Measurements from ENCODE around the gene MYCBP.

Gene MYCBP

GRCh38 chr1:38819040-38819439, 54.1 kb downstream of the MYCBP start:
- Histone ChIP-seq H3K27ac (no peak overlapping the region), H3K27me3 (peaks cover 39% of the 10 kb centered on the region), H3K36me3 (no peaks in the 10 kb centered on the region), H3K9me3 (no peaks in the 10 kb centered on the region), H3K4me1 (ENCODE audit: control insufficient read depth in 1 of 2, insufficient read depth in 1 of 2, low read depth in 1 of 2, low read length in 1 of 2) (peaks cover 29 to 41% of the 10 kb centered on the region in 2 experiments), H3K4me3 (ENCODE audit: low read depth in 1 of 2, low read length in 1 of 2) (peak overlapping the region; percentile 59 to 70)
- TF ChIP-seq CTCF (IDR thresholded peaks at IDR 0.05): no peak

- Histone ChIP-seq H3K27me3 (peaks cover 43% of the 10 kb centered on the region), H3K36me3 (no peaks in the 10 kb centered on the region), H3K4me3 (ENCODE audit: low read depth in 1 of 2, low read length in 1 of 2) (peak overlapping the region; percentile 59 to 70)
Measured at GRCh38 chr1:38818175-38818976, 54.8 kb downstream of the MYCBP start.

GRCh38 chr1:38817267-38818174, 55.6 kb downstream of the MYCBP start:
- H3K9me3 ChIP-seq: no peaks in the 10 kb centered on the region
- H3K4me1 ChIP-seq (ENCODE audit: control insufficient read depth in 1 of 2, insufficient read depth in 1 of 2, low read depth in 1 of 2, low read length in 1 of 2): peaks cover 20 to 30% of the 10 kb centered on the region in 2 experiments
- no peak overlapping the region for H3K27ac ChIP-seq
- H3K4me3 ChIP-seq (ENCODE audit: low read depth in 1 of 2, low read length in 1 of 2): peak overlapping the region; percentile 59 to 70
- peaks cover 47% of the 10 kb centered on the region for H3K27me3 ChIP-seq
- TF ChIP-seq CTCF (IDR thresholded peaks at IDR 0.05): no peak
- no peaks in the 10 kb centered on the region for H3K36me3 ChIP-seq

More at GRCh38 chr1:38818175-38818976, 54.8 kb downstream of the MYCBP start:
- TF ChIP-seq CTCF (IDR thresholded peaks at IDR 0.05): peak; percentile 73
- H3K9me3 ChIP-seq: no peaks in the 10 kb centered on the region
- H3K4me1 ChIP-seq (ENCODE audit: control insufficient read depth in 1 of 2, insufficient read depth in 1 of 2, low read depth in 1 of 2, low read length in 1 of 2): peaks cover 29 to 39% of the 10 kb centered on the region in 2 experiments
- peak overlapping the region; percentile 6 for H3K27ac ChIP-seq

GRCh38 chr1:38815903-38816627, 57.1 kb downstream of the MYCBP start:
- Histone ChIP-seq H3K4me1 (ENCODE audit: control insufficient read depth in 1 of 2, insufficient read depth in 1 of 2, low read depth in 1 of 2, low read length in 1 of 2) (peaks cover 15 to 24% of the 10 kb centered on the region in 2 experiments), H3K9me3 (no peaks in the 10 kb centered on the region), H3K36me3 (no peaks in the 10 kb centered on the region), H3K4me3 (ENCODE audit: low read depth in 1 of 2, low read length in 1 of 2) (no peak overlapping the region), H3K27me3 (peaks cover 58% of the 10 kb centered on the region), H3K27ac (no peak overlapping the region)
- TF ChIP-seq CTCF (IDR thresholded peaks at IDR 0.05): no peak

- H3K27me3 ChIP-seq: peaks cover 68% of the 10 kb centered on the region
- peaks cover 15 to 24% of the 10 kb centered on the region in 2 experiments for H3K4me1 ChIP-seq (ENCODE audit: control insufficient read depth in 1 of 2, insufficient read depth in 1 of 2, low read depth in 1 of 2, low read length in 1 of 2)
- no peaks in the 10 kb centered on the region for H3K36me3 ChIP-seq
- no peak for TF ChIP-seq CTCF (IDR thresholded peaks at IDR 0.05)
- H3K9me3 ChIP-seq: no peaks in the 10 kb centered on the region
- H3K4me3 ChIP-seq (ENCODE audit: low read depth in 1 of 2, low read length in 1 of 2): no peak overlapping the region
- no peak overlapping the region for H3K27ac ChIP-seq
Measured at GRCh38 chr1:38814984-38815464, 58.1 kb downstream of the MYCBP start.

All from neutrophil (primary cell).